ENCODE data around the gene SLC25A25.
A peak's percentile ranks its signal among the peaks of the same experiment; 100 is the strongest.
"Not testable (repeated sequence)": the region's sequence is repeated elsewhere in the genome, so short reads cannot be mapped to it uniquely, and the experiment has no call there.

Gene SLC25A25

DNA sequence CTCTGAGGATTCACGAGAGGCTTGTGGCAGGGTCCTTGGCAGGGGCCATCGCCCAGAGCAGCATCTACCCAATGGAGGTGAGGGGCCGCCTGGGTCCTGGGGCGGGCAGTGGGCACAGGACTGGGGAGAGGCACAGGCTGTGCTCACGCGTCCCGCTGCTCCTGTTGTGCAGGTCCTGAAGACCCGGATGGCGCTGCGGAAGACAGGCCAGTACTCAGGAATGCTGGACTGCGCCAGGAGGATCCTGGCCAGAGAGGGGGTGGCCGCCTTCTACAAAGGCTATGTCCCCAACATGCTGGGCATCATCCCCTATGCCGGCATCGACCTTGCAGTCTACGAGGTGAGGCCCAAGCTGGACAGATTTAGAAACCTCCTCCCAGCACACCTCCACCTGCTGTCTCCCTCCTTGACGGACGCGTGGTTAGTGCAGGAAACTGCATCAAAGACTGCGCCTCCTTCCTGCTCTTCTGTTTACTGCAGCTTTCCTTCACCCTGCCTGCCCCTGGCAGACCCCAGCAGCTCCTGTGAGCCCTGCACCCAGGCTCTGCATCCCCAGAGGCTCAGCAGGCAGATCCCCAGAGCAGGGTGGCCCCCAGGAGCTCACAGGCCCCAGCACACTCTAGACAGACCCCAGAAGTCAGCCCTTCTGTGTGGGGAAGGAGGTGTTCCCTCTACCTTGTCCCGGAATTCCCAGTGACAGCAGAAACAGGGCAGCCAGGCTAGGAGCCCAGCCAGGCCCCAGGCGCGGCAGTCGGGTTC lies 38.3 kb downstream of the SLC25A25 start:
- DNase-seq, result peak in 3 of 10 donors; percentile 59 to 77 (median 63)
- intact Hi-C loops (cut with DNase I), result no loop called here

DNA sequence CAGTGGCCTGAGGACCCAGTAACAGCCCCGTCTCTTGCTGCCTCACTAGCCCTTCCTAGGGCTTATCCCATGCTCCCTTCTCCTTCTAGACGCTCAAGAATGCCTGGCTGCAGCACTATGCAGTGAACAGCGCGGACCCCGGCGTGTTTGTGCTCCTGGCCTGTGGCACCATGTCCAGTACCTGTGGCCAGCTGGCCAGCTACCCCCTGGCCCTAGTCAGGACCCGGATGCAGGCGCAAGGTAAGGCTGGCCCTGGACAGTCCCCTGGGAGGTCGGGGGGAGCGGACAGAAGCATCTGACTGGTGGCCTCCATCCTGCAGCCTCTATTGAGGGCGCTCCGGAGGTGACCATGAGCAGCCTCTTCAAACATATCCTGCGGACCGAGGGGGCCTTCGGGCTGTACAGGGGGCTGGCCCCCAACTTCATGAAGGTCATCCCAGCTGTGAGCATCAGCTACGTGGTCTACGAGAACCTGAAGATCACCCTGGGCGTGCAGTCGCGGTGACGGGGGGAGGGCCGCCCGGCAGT lies 39.0 kb downstream of the SLC25A25 start:
- intact Hi-C loops (cut with DNase I), result no loop called here
- peak in 3 of 10 donors; percentile 51 to 81 (median 79) for DNase-seq

DNA sequence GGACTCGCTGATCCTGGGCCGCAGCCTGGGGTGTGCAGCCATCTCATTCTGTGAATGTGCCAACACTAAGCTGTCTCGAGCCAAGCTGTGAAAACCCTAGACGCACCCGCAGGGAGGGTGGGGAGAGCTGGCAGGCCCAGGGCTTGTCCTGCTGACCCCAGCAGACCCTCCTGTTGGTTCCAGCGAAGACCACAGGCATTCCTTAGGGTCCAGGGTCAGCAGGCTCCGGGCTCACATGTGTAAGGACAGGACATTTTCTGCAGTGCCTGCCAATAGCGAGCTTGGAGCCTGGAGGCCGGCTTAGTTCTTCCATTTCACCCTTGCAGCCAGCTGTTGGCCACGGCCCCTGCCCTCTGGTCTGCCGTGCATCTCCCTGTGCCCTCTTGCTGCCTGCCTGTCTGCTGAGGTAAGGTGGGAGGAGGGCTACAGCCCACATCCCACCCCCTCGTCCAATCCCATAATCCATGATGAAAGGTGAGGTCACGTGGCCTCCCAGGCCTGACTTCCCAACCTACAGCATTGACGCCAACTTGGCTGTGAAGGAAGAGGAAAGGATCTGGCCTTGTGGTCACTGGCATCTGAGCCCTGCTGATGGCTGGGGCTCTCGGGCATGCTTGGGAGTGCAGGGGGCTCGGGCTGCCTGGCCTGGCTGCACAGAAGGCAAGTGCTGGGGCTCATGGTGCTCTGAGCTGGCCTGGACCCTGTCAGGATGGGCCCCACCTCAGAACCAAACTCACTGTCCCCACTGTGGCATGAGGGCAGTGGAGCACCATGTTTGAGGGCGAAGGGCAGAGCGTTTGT lies 39.6 kb downstream of the SLC25A25 start:
- peak in 3 of 10 donors; percentile 59 to 77 (median 70) for DNase-seq

DNA sequence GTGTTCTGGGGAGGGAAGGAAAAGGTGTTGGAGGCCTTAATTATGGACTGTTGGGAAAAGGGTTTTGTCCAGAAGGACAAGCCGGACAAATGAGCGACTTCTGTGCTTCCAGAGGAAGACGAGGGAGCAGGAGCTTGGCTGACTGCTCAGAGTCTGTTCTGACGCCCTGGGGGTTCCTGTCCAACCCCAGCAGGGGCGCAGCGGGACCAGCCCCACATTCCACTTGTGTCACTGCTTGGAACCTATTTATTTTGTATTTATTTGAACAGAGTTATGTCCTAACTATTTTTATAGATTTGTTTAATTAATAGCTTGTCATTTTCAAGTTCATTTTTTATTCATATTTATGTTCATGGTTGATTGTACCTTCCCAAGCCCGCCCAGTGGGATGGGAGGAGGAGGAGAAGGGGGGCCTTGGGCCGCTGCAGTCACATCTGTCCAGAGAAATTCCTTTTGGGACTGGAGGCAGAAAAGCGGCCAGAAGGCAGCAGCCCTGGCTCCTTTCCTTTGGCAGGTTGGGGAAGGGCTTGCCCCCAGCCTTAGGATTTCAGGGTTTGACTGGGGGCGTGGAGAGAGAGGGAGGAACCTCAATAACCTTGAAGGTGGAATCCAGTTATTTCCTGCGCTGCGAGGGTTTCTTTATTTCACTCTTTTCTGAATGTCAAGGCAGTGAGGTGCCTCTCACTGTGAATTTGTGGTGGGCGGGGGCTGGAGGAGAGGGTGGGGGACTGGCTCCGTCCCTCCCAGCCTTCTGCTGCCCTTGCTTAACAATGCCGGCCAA lies 40.4 kb downstream of the SLC25A25 start:
- intact Hi-C loops (cut with DNase I), result no loop called here
- DNase-seq, result peak in 3 of 10 donors; percentile 35 to 56 (median 51)

More for the DNA sequence above, 39.6 kb downstream of the SLC25A25 start:
- intact Hi-C loops (cut with DNase I), result no loop called here

DNA sequence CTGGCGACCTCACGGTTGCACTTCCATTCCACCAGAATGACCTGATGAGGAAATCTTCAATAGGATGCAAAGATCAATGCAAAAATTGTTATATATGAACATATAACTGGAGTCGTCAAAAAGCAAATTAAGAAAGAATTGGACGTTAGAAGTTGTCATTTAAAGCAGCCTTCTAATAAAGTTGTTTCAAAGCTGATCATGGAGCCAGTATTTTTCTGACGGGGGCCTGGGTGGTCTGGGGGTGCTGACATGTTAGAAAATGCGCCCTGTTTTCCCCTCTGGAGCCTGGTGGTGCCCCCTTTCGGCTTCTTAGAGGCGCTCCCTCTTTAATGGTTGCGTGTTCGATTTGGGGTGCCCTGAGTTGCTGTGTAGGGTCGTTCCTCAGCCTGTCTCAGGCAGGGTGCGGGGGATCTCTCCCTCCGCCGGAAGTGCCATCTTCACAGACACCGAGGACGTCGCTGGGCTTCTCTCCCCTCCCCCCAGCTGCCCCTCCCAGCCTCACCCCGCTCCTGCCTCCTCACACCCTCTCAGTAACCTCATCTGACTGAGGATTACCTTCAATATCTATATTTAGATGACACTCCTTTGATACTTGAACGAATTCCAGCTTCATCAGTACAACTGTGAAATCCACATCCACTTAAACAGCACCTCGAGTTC lies 41.1 kb downstream of the SLC25A25 start:
- peak in 2 of 10 donors; percentile 45 to 69 for DNase-seq

DNA sequence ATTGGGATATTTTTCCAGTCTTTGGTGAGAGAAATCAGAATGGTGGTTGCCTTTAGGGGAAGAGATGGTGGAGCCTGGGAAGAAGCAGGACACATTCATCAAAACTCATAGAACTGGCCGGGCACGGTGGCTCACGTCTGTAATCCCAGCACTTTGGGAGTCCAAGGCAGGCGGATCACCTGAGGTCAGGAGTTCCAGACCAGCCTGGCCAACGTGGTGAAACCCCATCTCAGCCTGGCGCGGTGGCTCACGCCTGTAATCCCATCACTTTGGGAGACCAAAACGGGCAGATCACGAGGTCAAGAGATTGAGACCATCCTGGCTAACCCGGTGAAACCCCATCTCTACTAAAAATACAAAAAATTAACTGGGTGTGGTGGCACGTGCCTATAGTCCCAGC lies 43.7 kb downstream of the SLC25A25 start:
- DNase-seq, result peak in 2 of 10 donors; percentile 6 to 58
- intact Hi-C loops (cut with DNase I), result not testable (repeated sequence)

More for the DNA sequence above, 41.1 kb downstream of the SLC25A25 start:
- intact Hi-C loops (cut with DNase I), result no loop called here

DNA sequence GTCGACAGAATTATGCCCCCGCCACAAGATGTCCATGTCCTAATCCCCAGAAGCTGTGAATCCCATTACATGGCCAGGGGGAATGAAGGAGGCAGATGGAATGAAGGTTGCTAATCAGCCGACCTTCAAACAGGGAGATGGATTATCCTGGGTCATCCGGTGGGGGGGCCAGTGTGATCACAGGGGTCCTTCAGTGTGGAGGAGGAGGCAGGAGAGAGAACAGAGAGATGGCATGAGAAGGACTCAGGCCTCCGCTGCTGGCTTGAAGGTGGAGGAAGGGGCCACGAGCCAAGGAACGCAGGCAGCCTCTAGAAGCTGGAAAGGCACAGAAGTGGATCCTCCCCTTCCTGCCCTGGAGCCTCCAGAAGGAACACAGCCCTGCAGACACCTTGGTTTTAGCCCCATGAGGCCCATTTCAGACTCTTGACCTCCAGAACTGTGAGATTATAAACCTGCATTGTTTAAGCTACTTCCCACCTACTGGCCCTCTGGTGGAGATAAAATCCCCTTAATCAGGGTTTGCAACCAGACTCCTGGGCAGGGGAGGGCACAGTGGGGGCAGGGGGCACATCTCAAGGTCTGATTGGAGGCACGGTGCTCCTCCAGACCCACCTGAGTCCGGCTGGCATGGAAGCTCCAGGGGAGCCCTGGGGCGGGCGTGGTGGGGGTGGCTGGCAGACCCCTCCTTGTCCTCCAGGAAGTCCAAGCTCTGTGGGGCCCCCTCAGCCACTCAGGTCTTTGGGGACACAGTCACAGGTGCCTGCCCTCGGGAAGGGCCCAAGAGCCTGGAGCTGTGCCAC lies 45.7 kb downstream of the SLC25A25 start:
- intact Hi-C loops (cut with DNase I), result no loop called here
- peak in 4 of 10 donors; percentile 3 to 67 (median 44) for DNase-seq

DNA sequence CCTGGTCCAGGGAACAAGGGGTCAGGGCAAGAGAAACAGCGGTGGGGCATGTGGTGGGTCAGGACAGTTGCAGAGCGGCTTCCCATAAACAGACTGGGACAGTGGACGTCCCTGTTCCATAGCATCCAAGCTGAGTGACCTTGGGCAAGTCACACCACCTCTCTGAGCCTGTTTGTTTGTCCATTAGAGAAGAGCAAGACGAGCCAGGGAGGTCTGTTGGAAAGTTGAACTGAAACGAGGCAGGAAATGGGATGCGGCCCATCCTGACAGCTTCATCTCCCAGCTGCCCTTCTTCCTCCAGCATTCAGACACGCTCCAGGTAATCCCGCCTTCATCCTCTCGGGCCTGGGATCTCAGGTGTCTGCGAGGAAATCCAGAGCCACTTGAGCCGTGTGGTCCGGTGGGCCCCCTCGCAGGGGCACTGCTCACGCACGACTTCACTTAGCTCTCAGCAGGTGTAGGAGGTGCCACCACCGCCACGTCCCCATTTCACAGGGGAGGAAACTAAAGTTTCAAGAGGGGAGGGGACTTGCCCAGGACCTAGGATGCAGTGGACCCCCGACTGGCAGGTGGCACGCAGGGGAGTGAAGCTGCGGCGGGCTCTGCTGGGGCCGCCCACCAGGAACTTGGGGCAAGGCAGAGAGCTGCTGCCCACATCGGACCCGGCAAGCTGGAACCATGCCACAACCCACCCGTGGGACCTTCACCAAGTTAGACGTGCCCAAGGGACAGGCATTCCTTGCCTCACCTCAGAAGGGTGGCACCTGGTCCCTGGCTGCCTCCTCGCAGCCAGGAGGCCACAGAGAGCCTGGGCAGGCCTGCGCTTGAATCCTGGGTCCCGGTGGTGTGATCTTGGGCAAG lies 46.5 kb downstream of the SLC25A25 start:
- DNase-seq, result peak in 4 of 10 donors; percentile 4 to 79 (median 48)
- intact Hi-C loops (cut with DNase I), result no loop called here

DNA sequence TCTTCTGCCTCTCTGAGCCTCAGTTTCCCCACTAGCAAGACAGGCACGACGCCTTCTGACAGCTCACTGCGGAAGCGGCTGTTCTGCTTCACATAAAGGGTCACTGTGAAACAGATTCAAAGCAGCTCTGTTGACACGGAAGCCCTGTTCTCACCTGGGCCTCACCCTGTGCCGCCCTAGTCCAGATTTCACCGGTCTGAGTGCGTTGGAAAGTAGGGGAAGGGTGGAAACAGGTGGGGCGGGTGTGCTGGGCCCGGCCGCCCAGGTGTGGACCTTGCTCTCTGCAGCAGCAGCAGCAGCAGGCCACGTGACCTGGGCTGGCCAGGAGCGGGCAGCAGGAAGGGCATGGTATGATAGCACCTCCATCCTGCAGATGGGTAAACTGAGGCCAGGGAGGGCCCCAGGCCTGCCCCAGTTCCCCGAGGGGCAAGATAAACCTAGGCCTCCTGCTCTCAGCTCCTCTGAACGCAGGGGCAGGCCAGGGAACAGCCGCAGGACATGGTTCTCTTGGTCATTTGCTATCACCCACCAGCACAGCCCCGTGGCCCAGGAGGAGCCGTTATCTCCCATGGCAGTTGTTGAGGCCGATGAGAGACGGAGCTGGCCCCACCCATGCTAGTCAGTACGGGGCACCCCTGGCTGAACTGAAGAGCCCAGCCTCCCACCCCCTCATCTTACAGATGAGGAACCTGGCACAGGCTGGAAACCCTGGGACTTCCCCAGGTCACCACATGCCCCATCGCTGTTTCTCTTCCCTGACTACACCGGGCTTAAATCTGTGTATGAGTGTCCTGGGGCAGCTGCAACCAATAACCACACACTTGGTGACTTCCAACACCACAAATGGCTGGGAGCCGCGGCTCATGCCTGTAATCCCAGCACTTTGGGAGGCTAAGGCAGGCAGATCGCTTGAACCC lies 47.4 kb downstream of the SLC25A25 start:
- DNase-seq, result peak in 4 of 10 donors; percentile 2 to 73 (median 50)

DNA sequence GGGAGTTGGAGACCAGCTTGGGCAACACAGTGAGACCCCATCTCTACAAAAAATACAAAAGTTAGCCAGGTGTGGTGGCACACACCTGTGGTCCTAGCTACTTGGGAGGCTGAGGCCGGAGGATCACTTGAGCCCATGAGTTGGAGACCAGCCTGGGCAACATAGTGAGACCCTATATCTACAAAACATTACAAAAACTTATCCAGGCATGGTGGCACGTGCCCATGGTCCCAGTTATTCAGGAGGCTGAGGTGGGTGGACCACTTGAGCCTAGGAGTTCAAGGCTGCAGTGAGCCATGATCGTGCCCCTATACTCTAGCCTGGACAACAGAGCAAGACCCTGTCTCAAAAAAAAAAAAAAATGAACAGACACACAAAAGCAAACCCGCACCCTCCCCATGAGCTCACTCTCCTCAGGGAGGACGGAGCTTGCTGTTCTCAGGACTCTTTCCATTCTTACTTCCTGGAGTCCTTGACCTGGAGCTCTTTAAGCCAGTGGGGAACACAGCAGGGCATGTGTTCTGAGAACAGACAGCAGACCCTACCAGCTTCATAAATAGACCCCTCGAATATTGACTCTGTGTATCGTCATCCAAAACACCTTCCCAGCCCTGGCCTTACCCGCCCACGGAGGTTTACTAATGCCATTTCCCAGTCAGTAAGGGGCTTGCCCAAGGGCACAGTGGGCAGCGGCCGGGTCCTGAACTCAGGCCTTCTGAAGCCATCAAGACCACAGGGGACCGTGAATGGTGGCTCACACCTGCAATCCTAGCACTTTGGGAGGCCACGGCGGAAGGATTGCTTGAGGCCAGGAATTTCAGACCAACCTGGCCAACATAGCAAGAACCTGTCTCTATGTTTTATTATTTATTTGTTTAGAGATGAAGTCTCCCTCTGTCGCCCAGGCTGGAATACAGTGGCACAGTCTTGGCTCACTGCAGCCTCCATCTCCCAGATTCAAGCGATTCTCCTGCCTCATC lies 48.4 kb downstream of the SLC25A25 start:
- intact Hi-C loops (cut with DNase I), result no loop called here
- peak in 4 of 10 donors; percentile 6 to 73 (median 62) for DNase-seq

More for the DNA sequence above, 47.4 kb downstream of the SLC25A25 start:
- intact Hi-C loops (cut with DNase I), result no loop called here

DNA sequence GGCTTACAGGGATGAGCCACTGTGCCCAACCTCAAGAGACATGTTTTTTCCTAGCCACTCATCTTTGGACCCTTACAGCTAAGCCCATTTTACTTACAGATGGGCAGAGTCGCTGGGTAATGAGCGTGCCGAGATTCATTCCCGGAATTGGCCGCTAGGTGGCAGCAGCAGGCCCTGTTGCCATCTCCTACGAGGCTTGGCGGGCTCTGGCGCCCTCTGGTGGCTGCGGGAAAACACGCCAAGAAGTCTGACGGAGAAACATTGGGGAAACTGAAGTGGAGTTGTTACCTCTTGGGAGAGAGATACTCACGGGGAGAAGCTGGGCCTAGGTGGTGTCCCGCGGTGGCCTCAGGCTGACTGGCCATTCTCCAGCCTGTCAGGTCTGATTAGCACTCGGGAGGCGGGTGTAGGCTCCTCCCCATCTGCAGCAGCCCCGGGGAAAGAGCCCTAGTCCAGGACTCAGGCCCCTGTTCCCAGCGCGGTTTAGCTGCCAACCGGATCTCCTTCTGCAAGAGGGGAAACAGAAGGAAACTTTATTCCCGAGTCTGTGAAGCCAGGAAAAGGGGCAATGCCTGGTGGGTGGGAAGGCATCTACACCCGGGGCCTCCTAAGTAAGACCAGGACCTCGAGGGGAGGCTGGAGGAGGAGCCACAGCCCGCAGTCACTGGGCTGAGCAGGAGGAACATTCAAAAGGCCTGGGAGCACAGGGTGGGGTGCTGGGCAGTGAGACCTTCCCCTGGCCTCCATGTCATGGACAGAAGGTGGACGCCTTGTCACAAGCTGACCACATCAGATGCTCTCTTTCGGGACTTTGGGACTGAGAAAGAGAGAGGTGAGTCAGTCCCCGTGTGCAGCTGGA lies 49.8 kb downstream of the SLC25A25 start:
- intact Hi-C loops (cut with DNase I), result no loop called here
- peak; percentile 85 to 99 (median 97) for DNase-seq

DNA sequence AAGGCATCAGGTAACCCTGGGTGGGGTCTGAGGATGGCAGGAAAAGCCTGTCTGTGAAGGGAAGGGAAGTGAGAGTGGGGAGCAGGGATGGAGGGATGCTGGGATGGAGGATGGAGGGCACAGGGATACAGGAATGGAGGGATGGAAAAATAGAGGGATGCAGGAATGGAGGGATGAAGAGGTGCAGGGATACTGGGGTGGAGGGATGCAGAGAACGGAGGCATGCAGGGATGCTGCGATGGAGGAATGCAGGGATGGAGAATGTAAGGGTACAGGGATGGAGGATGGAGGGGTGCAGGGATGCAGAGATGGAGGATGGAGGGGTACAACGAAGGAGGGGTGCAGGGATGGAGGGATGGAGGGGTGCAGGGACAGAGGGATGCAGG lies 50.4 kb downstream of the SLC25A25 start:
- peak in 4 of 10 donors; percentile 1 to 39 (median 20) for DNase-seq
- intact Hi-C loops (cut with DNase I), result no loop called here

DNA sequence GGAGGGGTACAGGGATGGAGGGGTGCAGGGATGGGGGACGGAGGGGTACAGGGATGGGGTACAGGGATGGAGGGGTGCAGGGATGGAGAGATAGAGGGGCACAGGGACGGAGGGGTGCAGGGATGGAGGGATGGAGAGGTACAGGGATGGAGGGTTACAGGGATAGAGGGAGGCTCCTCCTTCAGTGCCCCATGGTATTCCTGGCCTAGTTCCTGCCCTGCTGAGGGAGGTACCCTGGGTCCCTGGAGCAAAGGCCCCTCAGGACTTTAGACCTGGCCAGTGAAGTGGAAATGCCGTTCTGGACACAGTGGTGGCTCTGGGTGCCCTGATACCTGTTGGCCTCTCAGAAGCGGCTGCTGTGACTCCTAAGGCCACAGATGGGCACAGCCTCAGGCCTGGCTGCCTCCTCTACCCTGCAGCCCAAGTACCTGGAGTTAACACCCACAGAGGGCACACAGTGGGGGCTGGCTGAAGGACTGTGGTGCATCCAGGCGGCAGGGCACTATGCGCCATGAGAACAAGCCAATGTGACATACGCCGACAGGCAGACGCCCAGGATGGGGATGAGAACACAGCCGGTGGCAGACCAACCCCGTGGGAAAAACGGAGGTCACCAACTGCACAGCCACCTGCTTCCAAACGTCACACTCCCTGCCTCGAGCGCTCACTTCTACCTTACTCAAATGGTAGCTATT lies 51.1 kb downstream of the SLC25A25 start:
- DNase-seq, result peak in 4 of 10 donors; percentile 3 to 69 (median 60)
- intact Hi-C loops (cut with DNase I), result no loop called here

Measured in posterior cingulate gyrus (tissue), 11 donors.